NT2/D1 (cell line): ENCODE data around the gene ADAMTS12.

ENCODE experiments used
- YY1 ChIP-seq: IDR thresholded peaks from 2 replicates; pipeline ENCODE4 v1.6.1; 2011; ENCODE audit not compliant: insufficient read length, insufficient read depth
- ZNF274 ChIP-seq: IDR thresholded peaks from 2 replicates; pipeline ENCODE4 v1.6.1; 2011; ENCODE audit warnings: mild to moderate bottlenecking, low read depth, low read length

DNA sequence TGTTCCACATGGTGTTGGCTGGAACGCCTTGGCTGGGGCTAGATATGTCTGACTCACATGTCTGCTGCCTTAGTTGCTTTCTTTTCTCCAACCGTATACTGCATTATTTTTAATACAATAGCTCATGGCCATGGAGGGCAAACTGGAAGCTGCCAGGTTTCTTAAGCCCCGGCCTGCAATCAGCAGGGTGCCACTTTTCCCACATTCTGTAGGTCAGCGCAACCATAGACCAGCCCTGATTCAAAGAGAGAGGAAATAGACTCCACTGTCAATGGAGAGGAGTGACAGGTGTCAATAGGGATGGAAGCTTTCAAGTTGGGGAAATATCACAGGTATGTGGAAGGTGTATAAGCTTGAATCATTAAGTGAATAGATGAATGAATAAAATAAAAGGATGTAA, 390.5 kb downstream of the ADAMTS12 start:
- TF ChIP-seq ZNF274, result no peak
- no peak for TF ChIP-seq YY1
